T-helper 17 cell (primary cell): ENCODE data around the gene CHKB. TPM values are rescaled to one million over a fixed set of nuclear protein-coding genes. Genes with fewer than 3 reads are reported as not detected.

ENCODE experiments used
- ATAC-seq: fragments of 150-1000 bp; cut with Tn5 transposase; 2 replicates; pipeline ENCODE4 v1.10.0; 2021; ENCODE audit warnings: mild to moderate bottlenecking, moderate library complexity
- DNase-seq, 3 donors: peaks; one replicate each; pipeline versions ENCODE4 v3.0.0 to v3.0.0-alpha.2; 2020 to 2021
- H3K9me3 ChIP-seq: one replicate; pipeline ENCODE4 v1.7.0; 2013; ENCODE audit warnings: low read length, mild to moderate bottlenecking; ENCODE audit not compliant: control insufficient read depth, poor library complexity, severe bottlenecking
- H3K27ac Mint-ChIP-seq: one replicate; pipeline ENCODE4 v1.8.0; 2022; ENCODE audit warnings: mild to moderate bottlenecking, moderate library complexity, mixed read lengths
- H3K27me3 Mint-ChIP-seq: one replicate; pipeline ENCODE4 v1.8.0; 2022; ENCODE audit warnings: mixed read lengths
- H3K36me3 Mint-ChIP-seq: one replicate; pipeline ENCODE4 v1.8.0; 2022; ENCODE audit warnings: low read depth, mixed read lengths
- H3K4me1 Mint-ChIP-seq: one replicate; pipeline ENCODE4 v1.8.0; 2022; ENCODE audit warnings: mild to moderate bottlenecking, mixed read lengths
- H3K4me3 Mint-ChIP-seq: one replicate; pipeline ENCODE4 v1.8.0; 2022; ENCODE audit warnings: mild to moderate bottlenecking, moderate library complexity, mixed read lengths
- total RNA-seq, 4 donors: library from RNA in 2 of 4; stranded (reverse) in 2 of 4; gene quantifications; one replicate each; pipeline ENCODE4 v1.2.3 and lab custom pipeline; 2022 to 2026

The CHKB gene
- total RNA-seq, 2 donors from 2014 or later, result 133 to 181 TPM

- DNase-seq (no peak), ATAC-seq (peak; percentile 48)
- Mint-ChIP-seq H3K4me3 (peak within 1 kb of the TSS; percentile 80), H3K27ac (no peak within 1 kb of the TSS), H3K27me3 (peaks cover 33% of the 10 kb centered on the region), H3K4me1 (peaks cover 7% of the 10 kb centered on the region), H3K36me3 (peaks cover 8% of the 10 kb centered on the region)
- no peaks in the 10 kb centered on the region for H3K9me3 ChIP-seq
Measured at GRCh38 chr22:50600538-50600937, 17.9 kb upstream of the CHKB start, which contains the start of gene MAPK8IP2. TSS of gene MAPK8IP2 (plus strand) at chr22:50600793. CDS start at chr22:50600819, 26 bp downstream.

GRCh38 chr22:50599816-50600455 is 17.3 kb upstream of the CHKB start:
- Mint-ChIP-seq H3K36me3 (peaks cover 8% of the 10 kb centered on the region), H3K4me1 (peaks cover 7% of the 10 kb centered on the region), H3K27ac (no peak overlapping the region), H3K4me3 (peak overlapping the region; percentile 69), H3K27me3 (peaks cover 30% of the 10 kb centered on the region)
- DNase-seq (peak; percentile 43 to 67 (median 47)), ATAC-seq (peak; percentile 92)
- H3K9me3 ChIP-seq, result no peaks in the 10 kb centered on the region

GRCh38 chr22:50597097-50597496 is 14.4 kb upstream of the CHKB start:
- DNase-seq (no peak), ATAC-seq (no peak)
- Mint-ChIP-seq H3K27me3 (peaks cover 22% of the 10 kb centered on the region), H3K4me3 (no peak overlapping the region), H3K36me3 (peaks cover 5% of the 10 kb centered on the region), H3K4me1 (peaks cover 5% of the 10 kb centered on the region), H3K27ac (no peak overlapping the region)
- no peaks in the 10 kb centered on the region for H3K9me3 ChIP-seq

- Mint-ChIP-seq H3K4me1 (peaks cover 4% of the 10 kb centered on the region), H3K27ac (peak overlapping the region; percentile 65), H3K36me3 (no peaks in the 10 kb centered on the region), H3K27me3 (peaks cover 16% of the 10 kb centered on the region), H3K4me3 (no peak overlapping the region)
- DNase-seq (no peak), ATAC-seq (no peak)
- H3K9me3 ChIP-seq, result no peaks in the 10 kb centered on the region
Measured at GRCh38 chr22:50595189-50595588, 12.5 kb upstream of the CHKB start.

GRCh38 chr22:50587407-50587806 is 4.8 kb upstream of the CHKB start:
- ATAC-seq, result no peak
- no peak overlapping the region for H3K4me3 Mint-ChIP-seq

GRCh38 chr22:50586416-50586815 is 3.8 kb upstream of the CHKB start:
- H3K9me3 ChIP-seq, result no peaks in the 10 kb centered on the region
- peaks cover 11% of the 10 kb centered on the region for H3K4me1 Mint-ChIP-seq
- no peak overlapping the region for H3K4me3 Mint-ChIP-seq
- no peaks in the 10 kb centered on the region for H3K36me3 Mint-ChIP-seq
- ATAC-seq (no peak), DNase-seq (no peak)
- no peaks in the 10 kb centered on the region for H3K27me3 Mint-ChIP-seq
- H3K27ac Mint-ChIP-seq, result no peak overlapping the region

More at GRCh38 chr22:50587407-50587806, 4.8 kb upstream of the CHKB start:
- H3K27me3 Mint-ChIP-seq, result no peaks in the 10 kb centered on the region
- no peaks in the 10 kb centered on the region for H3K36me3 Mint-ChIP-seq
- H3K9me3 ChIP-seq, result no peaks in the 10 kb centered on the region
- no peak for DNase-seq
- H3K27ac Mint-ChIP-seq, result no peak overlapping the region
- H3K4me1 Mint-ChIP-seq, result peaks cover 11% of the 10 kb centered on the region

- peaks cover 7% of the 10 kb centered on the region for H3K4me1 Mint-ChIP-seq
- ATAC-seq (no peak), DNase-seq (no peak)
- H3K36me3 Mint-ChIP-seq, result no peaks in the 10 kb centered on the region
- H3K9me3 ChIP-seq, result no peaks in the 10 kb centered on the region
- no peak overlapping the region for H3K4me3 Mint-ChIP-seq
- H3K27ac Mint-ChIP-seq, result no peak overlapping the region
- no peaks in the 10 kb centered on the region for H3K27me3 Mint-ChIP-seq
Measured at GRCh38 chr22:50585781-50586180, 3.1 kb upstream of the CHKB start.

- Mint-ChIP-seq H3K36me3 (no peaks in the 10 kb centered on the region), H3K4me1 (peaks cover 7% of the 10 kb centered on the region), H3K27me3 (no peaks in the 10 kb centered on the region), H3K27ac (no peak overlapping the region), H3K4me3 (no peak overlapping the region)
- H3K9me3 ChIP-seq, result no peaks in the 10 kb centered on the region
- no peak for DNase-seq
- ATAC-seq, result no peak
Measured at GRCh38 chr22:50585238-50585637, 2.6 kb upstream of the CHKB start.

- H3K27me3 Mint-ChIP-seq, result no peaks in the 10 kb centered on the region
- peaks cover 12% of the 10 kb centered on the region for H3K4me1 Mint-ChIP-seq
- DNase-seq, result no peak
- peak overlapping the region; percentile 95 for H3K4me3 Mint-ChIP-seq
- H3K9me3 ChIP-seq, result no peaks in the 10 kb centered on the region
- H3K27ac Mint-ChIP-seq, result no peak overlapping the region
- no peak for ATAC-seq
- no peaks in the 10 kb centered on the region for H3K36me3 Mint-ChIP-seq
Measured at GRCh38 chr22:50584106-50585096, 1.8 kb upstream of the CHKB start.

GRCh38 chr22:50583294-50583861 is 729 bp upstream of the CHKB start:
- ATAC-seq (peak; percentile 12), DNase-seq (no peak)
- H3K9me3 ChIP-seq, result no peaks in the 10 kb centered on the region
- Mint-ChIP-seq H3K36me3 (no peaks in the 10 kb centered on the region), H3K4me3 (peak overlapping the region; percentile 95), H3K27ac (peak overlapping the region; percentile 75), H3K27me3 (no peaks in the 10 kb centered on the region), H3K4me1 (peaks cover 12% of the 10 kb centered on the region)

- peak overlapping the region; percentile 95 for H3K4me3 Mint-ChIP-seq
- peak overlapping the region; percentile 84 for H3K27ac Mint-ChIP-seq
- H3K4me1 Mint-ChIP-seq, result peaks cover 18% of the 10 kb centered on the region
- DNase-seq (peak in 1 of 3 donors; percentile 19), ATAC-seq (no peak)
- H3K9me3 ChIP-seq, result no peaks in the 10 kb centered on the region
- no peaks in the 10 kb centered on the region for H3K36me3 Mint-ChIP-seq
- no peaks in the 10 kb centered on the region for H3K27me3 Mint-ChIP-seq
Measured at GRCh38 chr22:50581950-50582492, 628 bp downstream of the CHKB start.

GRCh38 chr22:50581031-50581949 is 1.4 kb downstream of the CHKB start:
- peaks cover 19% of the 10 kb centered on the region for H3K4me1 Mint-ChIP-seq
- ATAC-seq (no peak), DNase-seq (no peak)
- H3K4me3 Mint-ChIP-seq, result peak overlapping the region; percentile 95
- no peaks in the 10 kb centered on the region for H3K27me3 Mint-ChIP-seq
- H3K27ac Mint-ChIP-seq, result peak overlapping the region; percentile 84
- no peaks in the 10 kb centered on the region for H3K9me3 ChIP-seq
- no peaks in the 10 kb centered on the region for H3K36me3 Mint-ChIP-seq
